Endothelial cell of umbilical vein (primary cell): Measurements from ENCODE around the gene TP53AIP1.

Experiments used
- CTCF ChIP-seq, 2 donors: IDR thresholded peaks; 1 replicate in 1 of 2; 2 replicates in 1 of 2; pipeline ENCODE4 v1.5.1; 2011; ENCODE audit warnings: low read length in 2 of 2, mild to moderate bottlenecking in 2 of 2, moderate library complexity in 2 of 2, control low read depth in 1 of 2, inconsistent platforms in 1 of 2, low read depth in 1 of 2; ENCODE audit not compliant: insufficient read depth in 1 of 2; ENCODE audit errors: extremely low read depth in 1 of 2
- EZH2 ChIP-seq: IDR thresholded peaks from 2 replicates; pipeline ENCODE4 v1.6.1; 2012; ENCODE audit warnings: borderline replicate concordance, low read depth, mild to moderate bottlenecking, moderate library complexity, low read length, inconsistent platforms; ENCODE audit not compliant: severe bottlenecking
- MAX ChIP-seq: IDR thresholded peaks from 2 replicates; pipeline ENCODE4 v1.6.1; 2011; ENCODE audit not compliant: insufficient read depth, insufficient read length
- POLR2A ChIP-seq: IDR thresholded peaks from 2 replicates; pipeline ENCODE4 v1.6.1; 2012; ENCODE audit warnings: low read depth, mild to moderate bottlenecking, control low read depth, low read length
- POLR2AphosphoS5 ChIP-seq: IDR thresholded peaks from 2 replicates; pipeline ENCODE4 v1.6.1; 2012; ENCODE audit warnings: low read depth, mild to moderate bottlenecking, control low read depth, low read length, moderate library complexity; ENCODE audit not compliant: insufficient read depth

GRCh38 chr11:128948583-128948982, 5.9 kb upstream of the TP53AIP1 start:
- TF ChIP-seq CTCF (IDR thresholded peaks at IDR 0.05; ENCODE audit: extremely low read depth in 1 of 2, insufficient read depth in 1 of 2, low read depth in 1 of 2, low read length in 2 of 2): peak in 1 of 2 donors; percentile 30
- TF ChIP-seq EZH2: no peak
- no peak for TF ChIP-seq POLR2AphosphoS5
- no peak for TF ChIP-seq MAX
- no peak for TF ChIP-seq POLR2A
